ENCODE measurements around the gene EVL. TPM values are rescaled to one million over a fixed set of nuclear protein-coding genes. Genes with fewer than 3 reads are reported as not detected.
A peak's percentile ranks its signal among the peaks of the same experiment; 100 is the strongest.

Gene EVL
- total RNA-seq, 1 donor from 2014 or later: 98.9 TPM

DNA sequence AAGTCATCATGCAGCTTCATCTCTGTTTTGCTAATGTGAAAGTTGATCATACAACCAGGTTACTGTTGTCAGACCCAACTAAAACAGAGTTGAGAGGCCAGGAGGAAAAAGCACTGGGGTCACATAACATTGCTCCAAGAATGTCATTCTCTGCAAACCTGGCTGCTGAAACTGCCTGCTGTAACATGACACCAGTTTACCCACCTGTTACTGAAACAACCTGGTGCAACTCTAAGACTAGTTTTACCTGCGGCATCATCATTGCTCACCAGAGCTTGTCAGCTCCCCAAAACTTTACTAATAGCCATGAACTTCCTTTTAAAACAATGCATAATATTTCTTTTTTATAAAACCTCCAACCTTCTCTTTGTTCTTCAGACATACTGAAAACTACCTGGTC is 124.9 kb downstream of the EVL start:
- no peak for DNase-seq (ENCODE audit: low spot score)
- Mint-ChIP-seq H3K4me3 (ENCODE audit: unreplicated experiment) (no peak overlapping the region), H3K27me3 (ENCODE audit: low read depth) (no peaks in the 10 kb centered on the region)

DNA sequence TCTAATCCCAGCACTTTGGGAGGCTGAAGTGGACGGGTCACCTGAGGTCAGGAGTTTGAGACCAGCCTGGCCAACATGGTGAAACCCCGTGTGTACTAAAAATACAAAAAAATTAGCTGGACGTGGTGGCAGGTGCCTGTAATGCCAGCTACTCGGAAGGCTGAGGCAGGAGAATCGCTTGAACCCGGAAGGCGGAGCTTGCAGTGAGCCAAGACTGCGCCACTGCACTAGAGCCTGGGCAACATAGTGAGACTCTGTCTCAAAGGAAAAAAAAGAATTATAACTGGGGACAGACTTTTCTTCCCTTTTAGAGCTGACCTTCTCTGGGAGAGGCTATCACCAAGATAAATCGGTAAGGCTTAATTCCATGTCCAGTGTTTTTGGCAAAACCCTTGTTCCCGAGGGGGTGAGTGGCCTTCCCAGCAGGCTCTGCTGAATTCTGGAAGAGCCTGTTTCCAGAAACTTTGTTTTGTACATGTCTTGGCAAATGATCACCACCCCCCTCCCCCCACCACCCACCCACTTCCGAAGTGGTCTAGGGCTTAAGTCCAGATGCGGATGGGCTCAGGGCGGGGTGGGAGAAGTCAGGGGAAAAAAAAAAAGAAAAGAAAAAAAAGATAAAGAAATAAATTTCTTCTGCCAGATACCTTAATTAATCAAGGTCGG is 126.5 kb downstream of the EVL start:
- Mint-ChIP-seq H3K9me3 (ENCODE audit: low read depth) (no peaks in the 10 kb centered on the region), H3K27ac (ENCODE audit: unreplicated experiment) (no peak overlapping the region), H3K27me3 (ENCODE audit: low read depth) (no peaks in the 10 kb centered on the region), H3K4me1 (ENCODE audit: low read depth) (peaks cover 6% of the 10 kb centered on the region), H3K36me3 (ENCODE audit: low read depth) (no peaks in the 10 kb centered on the region), H3K4me3 (ENCODE audit: unreplicated experiment) (no peak overlapping the region)
- no peak for DNase-seq (ENCODE audit: low spot score)
- TF ChIP-seq, protein P1, sequence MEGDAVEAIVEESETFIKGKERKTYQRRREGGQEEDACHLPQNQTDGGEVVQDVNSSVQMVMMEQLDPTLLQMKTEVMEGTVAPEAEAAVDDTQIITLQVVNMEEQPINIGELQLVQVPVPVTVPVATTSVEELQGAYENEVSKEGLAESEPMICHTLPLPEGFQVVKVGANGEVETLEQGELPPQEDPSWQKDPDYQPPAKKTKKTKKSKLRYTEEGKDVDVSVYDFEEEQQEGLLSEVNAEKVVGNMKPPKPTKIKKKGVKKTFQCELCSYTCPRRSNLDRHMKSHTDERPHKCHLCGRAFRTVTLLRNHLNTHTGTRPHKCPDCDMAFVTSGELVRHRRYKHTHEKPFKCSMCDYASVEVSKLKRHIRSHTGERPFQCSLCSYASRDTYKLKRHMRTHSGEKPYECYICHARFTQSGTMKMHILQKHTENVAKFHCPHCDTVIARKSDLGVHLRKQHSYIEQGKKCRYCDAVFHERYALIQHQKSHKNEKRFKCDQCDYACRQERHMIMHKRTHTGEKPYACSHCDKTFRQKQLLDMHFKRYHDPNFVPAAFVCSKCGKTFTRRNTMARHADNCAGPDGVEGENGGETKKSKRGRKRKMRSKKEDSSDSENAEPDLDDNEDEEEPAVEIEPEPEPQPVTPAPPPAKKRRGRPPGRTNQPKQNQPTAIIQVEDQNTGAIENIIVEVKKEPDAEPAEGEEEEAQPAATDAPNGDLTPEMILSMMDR (IDR thresholded peaks at IDR 0.05): no peak

More for the DNA sequence above, 124.9 kb downstream of the EVL start:
- Mint-ChIP-seq H3K27ac (ENCODE audit: unreplicated experiment) (no peak overlapping the region), H3K4me1 (ENCODE audit: low read depth) (peaks cover 6% of the 10 kb centered on the region), H3K36me3 (ENCODE audit: low read depth) (no peaks in the 10 kb centered on the region), H3K9me3 (ENCODE audit: low read depth) (no peaks in the 10 kb centered on the region)
- TF ChIP-seq, protein P1 (IDR thresholded peaks at IDR 0.05): no peak

DNA sequence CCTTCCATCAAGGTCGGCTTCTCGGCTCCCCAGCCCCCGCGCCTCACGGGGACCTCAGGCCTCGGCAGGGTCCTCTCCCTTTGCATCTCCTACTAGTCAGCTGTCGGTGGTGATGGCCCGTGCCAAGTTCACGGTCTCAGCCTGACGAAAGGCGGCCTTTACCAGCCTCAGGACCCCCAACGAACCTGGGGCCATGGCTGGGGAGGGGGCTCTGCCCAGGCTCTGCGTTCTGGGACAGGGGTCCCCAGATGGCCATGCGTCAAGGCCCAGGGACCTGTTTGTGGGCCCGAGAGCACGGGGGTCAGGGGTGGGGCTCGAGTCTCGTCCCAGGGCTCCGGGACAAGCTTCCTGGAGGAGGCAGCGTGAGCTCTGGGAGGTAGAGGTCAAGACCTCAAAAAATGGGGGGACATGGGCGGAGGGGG is 127.0 kb downstream of the EVL start:
- Mint-ChIP-seq H3K36me3 (ENCODE audit: low read depth) (no peaks in the 10 kb centered on the region), H3K27ac (ENCODE audit: unreplicated experiment) (peak overlapping the region; percentile 71), H3K9me3 (ENCODE audit: low read depth) (no peaks in the 10 kb centered on the region), H3K4me1 (ENCODE audit: low read depth) (peaks cover 6% of the 10 kb centered on the region), H3K4me3 (ENCODE audit: unreplicated experiment) (peak overlapping the region; percentile 51), H3K27me3 (ENCODE audit: low read depth) (no peaks in the 10 kb centered on the region)
- no peak for DNase-seq (ENCODE audit: low spot score)
- TF ChIP-seq, protein P1 (IDR thresholded peaks at IDR 0.05): no peak

DNA sequence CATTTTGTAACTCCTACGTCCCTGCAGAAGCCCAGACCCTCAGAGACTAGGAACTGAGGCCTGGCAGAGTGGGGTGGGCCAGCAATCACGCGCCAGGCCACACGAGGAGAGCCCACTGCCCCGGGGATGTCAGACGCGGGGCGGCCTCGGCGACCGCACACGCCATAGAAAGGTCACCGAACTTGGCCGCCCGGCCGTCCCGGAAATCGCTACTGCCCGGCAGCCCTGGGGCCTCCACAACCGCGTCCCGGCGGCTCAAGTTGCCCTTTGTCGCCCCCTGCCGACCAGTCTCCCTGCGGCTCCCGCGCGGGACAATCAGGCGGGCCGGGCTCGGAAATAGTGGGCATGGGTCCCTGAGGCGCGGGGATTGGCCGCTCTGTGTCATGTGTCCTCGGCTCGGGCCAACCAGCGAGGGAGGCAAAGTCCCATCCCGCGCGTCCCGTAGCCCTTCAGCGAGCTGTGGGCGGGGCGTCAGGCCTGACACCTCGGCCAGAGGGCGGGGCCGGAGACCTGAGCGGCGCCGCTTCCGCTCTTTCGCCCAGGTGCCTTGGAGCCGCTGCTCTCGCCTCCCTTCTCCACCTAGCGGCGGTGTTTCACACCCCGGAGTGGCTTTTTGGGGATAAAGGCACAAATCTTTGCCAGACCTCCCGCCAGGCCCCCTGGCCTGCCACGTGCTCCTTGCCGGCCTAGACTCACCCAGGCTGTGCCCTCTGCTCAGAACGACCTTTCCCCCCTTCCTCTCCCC is 127.6 kb downstream of the EVL start:
- DNase-seq (ENCODE audit: low spot score): peak; percentile 100
- Mint-ChIP-seq H3K36me3 (ENCODE audit: low read depth) (no peaks in the 10 kb centered on the region), H3K27me3 (ENCODE audit: low read depth) (no peaks in the 10 kb centered on the region), H3K4me3 (ENCODE audit: unreplicated experiment) (peak overlapping the region; percentile 73), H3K4me1 (ENCODE audit: low read depth) (peaks cover 6% of the 10 kb centered on the region), H3K9me3 (ENCODE audit: low read depth) (no peaks in the 10 kb centered on the region), H3K27ac (ENCODE audit: unreplicated experiment) (peak overlapping the region; percentile 75)
- TF ChIP-seq, protein P1 (IDR thresholded peaks at IDR 0.05): peak; percentile 97

Small RNA genes within 50 kb of the gene (microRNA-seq; reads per million reads assigned to microRNA genes)
- gene MIR151B (ENCODE audit: borderline number of aligned reads) (48.2 reads per million, percentile 50 among the genes with 10 or more reads in this experiment), gene MIR342 (ENCODE audit: borderline number of aligned reads) (1,515 reads per million, percentile 82 among the genes with 10 or more reads in this experiment)

Other genes starting within 250 kb of the EVL start
- 0.17 to 0.36 TPM in 2 of 3 replicates, not detected in the other for gene DEGS2, start 94.2 kb downstream of the EVL start, total RNA-seq
- 69.8 to 72.8 TPM (median 70.0 TPM) in 3 replicates for gene YY1, start 173.7 kb downstream of the EVL start, total RNA-seq
- 22.2 to 29.3 TPM (median 26.6 TPM) in 3 replicates for gene SLC25A29, start 241.0 kb downstream of the EVL start, total RNA-seq

All from chondrocyte (in vitro differentiated cells).